ENCODE data around the gene ARHGDIB. TPM values are rescaled to one million over a fixed set of nuclear protein-coding genes. Genes with fewer than 3 reads are reported as not detected.

The ARHGDIB gene
- total and polyA plus RNA-seq, 2 donors: 820 to 1,161 TPM

GRCh38 chr12:14923944-14924343, 37.5 kb downstream of the ARHGDIB start:
- H3K36me3 ChIP-seq (ENCODE audit: control insufficient read depth in 2 of 2, insufficient read depth in 2 of 2, low read length in 1 of 2): peaks cover 7% of the 10 kb centered on the region in 2 donors

GRCh38 chr12:14921218-14921617, 40.2 kb downstream of the ARHGDIB start:
- no peak for DNase-seq (ENCODE audit: low read depth in 6 of 9, low spot score in 9 of 9)
- Histone ChIP-seq H3K4me3 (ENCODE audit: low read length in 2 of 2) (no peak overlapping the region), H3K27me3 (ENCODE audit: control insufficient read depth in 2 of 2, insufficient read depth in 1 of 2, low read length in 1 of 2) (no peaks in the 10 kb centered on the region), H3K36me3 (ENCODE audit: control insufficient read depth in 2 of 2, insufficient read depth in 2 of 2, low read length in 1 of 2) (peaks cover 8% of the 10 kb centered on the region in 2 donors), H3K4me1 (ENCODE audit: control insufficient read depth in 2 of 2, insufficient read depth in 2 of 2, low read length in 2 of 2) (peaks cover 0 to 14% of the 10 kb centered on the region in 2 donors), H3K9me3 (ENCODE audit: control insufficient read depth in 2 of 2, insufficient read depth in 1 of 2, low read length in 1 of 2) (no peaks in the 10 kb centered on the region), H3K27ac (ENCODE audit: low read depth in 1 of 2, low read length in 1 of 2) (peak overlapping the region; percentile 43 to 58)
- WGBS: 94% methylated on average over 2 of the region's 2 CpGs

More at GRCh38 chr12:14923944-14924343, 37.5 kb downstream of the ARHGDIB start:
- H3K27me3 ChIP-seq (ENCODE audit: control insufficient read depth in 2 of 2, insufficient read depth in 1 of 2, low read length in 1 of 2): no peaks in the 10 kb centered on the region
- no peak for DNase-seq (ENCODE audit: low read depth in 6 of 9, low spot score in 9 of 9)
- no peak overlapping the region for H3K27ac ChIP-seq (ENCODE audit: low read depth in 1 of 2, low read length in 1 of 2)
- 98% methylated on average over 2 of the region's 2 CpGs for WGBS
- no peak overlapping the region for H3K4me3 ChIP-seq (ENCODE audit: low read length in 2 of 2)
- H3K9me3 ChIP-seq (ENCODE audit: control insufficient read depth in 2 of 2, insufficient read depth in 1 of 2, low read length in 1 of 2): no peaks in the 10 kb centered on the region
- H3K4me1 ChIP-seq (ENCODE audit: control insufficient read depth in 2 of 2, insufficient read depth in 2 of 2, low read length in 2 of 2): peaks cover 0 to 14% of the 10 kb centered on the region in 2 donors

- peaks cover 0 to 14% of the 10 kb centered on the region in 2 donors for H3K4me1 ChIP-seq (ENCODE audit: control insufficient read depth in 2 of 2, insufficient read depth in 2 of 2, low read length in 2 of 2)
- no peak overlapping the region for H3K4me3 ChIP-seq (ENCODE audit: low read length in 2 of 2)
- H3K27me3 ChIP-seq (ENCODE audit: control insufficient read depth in 2 of 2, insufficient read depth in 1 of 2, low read length in 1 of 2): no peaks in the 10 kb centered on the region
- H3K27ac ChIP-seq (ENCODE audit: low read depth in 1 of 2, low read length in 1 of 2): peak overlapping the region; percentile 43 to 58
- H3K36me3 ChIP-seq (ENCODE audit: control insufficient read depth in 2 of 2, insufficient read depth in 2 of 2, low read length in 1 of 2): peaks cover 8 to 13% of the 10 kb centered on the region in 2 donors
- WGBS: 56% methylated on average over 7 of the region's 7 CpGs
- no peaks in the 10 kb centered on the region for H3K9me3 ChIP-seq (ENCODE audit: control insufficient read depth in 2 of 2, insufficient read depth in 1 of 2, low read length in 1 of 2)
- peak in 2 of 9 donors; percentile 15 to 41 for DNase-seq (ENCODE audit: low read depth in 6 of 9, low spot score in 9 of 9)
Observed at GRCh38 chr12:14920475-14921126, 40.8 kb downstream of the ARHGDIB start.

- H3K4me1 ChIP-seq (ENCODE audit: control insufficient read depth in 2 of 2, insufficient read depth in 2 of 2, low read length in 2 of 2): peaks cover 0 to 14% of the 10 kb centered on the region in 2 donors
- H3K4me3 ChIP-seq (ENCODE audit: low read length in 2 of 2): no peak overlapping the region
- H3K27ac ChIP-seq (ENCODE audit: low read depth in 1 of 2, low read length in 1 of 2): no peak overlapping the region
- no peaks in the 10 kb centered on the region for H3K27me3 ChIP-seq (ENCODE audit: control insufficient read depth in 2 of 2, insufficient read depth in 1 of 2, low read length in 1 of 2)
- H3K9me3 ChIP-seq (ENCODE audit: control insufficient read depth in 2 of 2, insufficient read depth in 1 of 2, low read length in 1 of 2): no peaks in the 10 kb centered on the region
- DNase-seq (ENCODE audit: low read depth in 6 of 9, low spot score in 9 of 9): no peak
- H3K36me3 ChIP-seq (ENCODE audit: control insufficient read depth in 2 of 2, insufficient read depth in 2 of 2, low read length in 1 of 2): peaks cover 11 to 13% of the 10 kb centered on the region in 2 donors
Observed at GRCh38 chr12:14919455-14919854, 41.9 kb downstream of the ARHGDIB start.

GRCh38 chr12:14915736-14916135, 45.7 kb downstream of the ARHGDIB start:
- no peak overlapping the region for H3K4me3 ChIP-seq (ENCODE audit: low read length in 2 of 2)
- DNase-seq (ENCODE audit: low read depth in 6 of 9, low spot score in 9 of 9): no peak
- peaks cover 0 to 20% of the 10 kb centered on the region in 2 donors for H3K4me1 ChIP-seq (ENCODE audit: control insufficient read depth in 2 of 2, insufficient read depth in 2 of 2, low read length in 2 of 2)
- 46% methylated on average over 2 of the region's 2 CpGs for WGBS
- H3K9me3 ChIP-seq (ENCODE audit: control insufficient read depth in 2 of 2, insufficient read depth in 1 of 2, low read length in 1 of 2): no peaks in the 10 kb centered on the region
- no peaks in the 10 kb centered on the region for H3K27me3 ChIP-seq (ENCODE audit: control insufficient read depth in 2 of 2, insufficient read depth in 1 of 2, low read length in 1 of 2)
- H3K36me3 ChIP-seq (ENCODE audit: control insufficient read depth in 2 of 2, insufficient read depth in 2 of 2, low read length in 1 of 2): peaks cover 22 to 23% of the 10 kb centered on the region in 2 donors
- H3K27ac ChIP-seq (ENCODE audit: low read depth in 1 of 2, low read length in 1 of 2): no peak overlapping the region

DNA sequence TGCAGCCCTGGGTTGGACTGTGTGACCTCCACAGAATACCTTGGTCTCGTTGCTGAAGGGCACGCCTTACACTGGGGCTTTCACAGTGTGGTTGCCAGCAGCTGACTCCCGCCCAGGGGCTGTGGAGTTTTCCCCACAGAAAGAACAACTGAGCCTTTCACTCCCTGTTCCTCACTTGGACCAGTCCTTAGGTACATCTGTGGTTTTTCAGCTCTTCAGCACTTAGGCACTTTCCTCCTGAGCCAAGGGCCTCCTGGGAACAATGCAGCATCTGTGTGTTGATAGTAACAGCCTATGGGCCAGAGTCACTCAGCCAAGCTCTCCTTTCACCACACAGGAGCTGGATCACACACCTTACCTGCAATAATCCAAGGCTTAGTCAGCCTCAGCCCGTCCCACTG, 48.0 kb downstream of the ARHGDIB start:
- peak overlapping the region in 1 of 2 donors; percentile 50 for H3K27ac ChIP-seq (ENCODE audit: low read depth in 1 of 2, low read length in 1 of 2)
- 96% methylated on average over 4 of the region's 4 CpGs for WGBS

GRCh38 chr12:14911131-14911530, 50.3 kb downstream of the ARHGDIB start:
- 71% methylated on average over 2 of the region's 2 CpGs for WGBS
- DNase-seq (ENCODE audit: low read depth in 6 of 9, low spot score in 9 of 9): no peak
- no peaks in the 10 kb centered on the region for H3K9me3 ChIP-seq (ENCODE audit: control insufficient read depth in 2 of 2, insufficient read depth in 1 of 2, low read length in 1 of 2)
- no peaks in the 10 kb centered on the region for H3K27me3 ChIP-seq (ENCODE audit: control insufficient read depth in 2 of 2, insufficient read depth in 1 of 2, low read length in 1 of 2)
- no peak overlapping the region for H3K4me3 ChIP-seq (ENCODE audit: low read length in 2 of 2)
- H3K36me3 ChIP-seq (ENCODE audit: control insufficient read depth in 2 of 2, insufficient read depth in 2 of 2, low read length in 1 of 2): peaks cover 13 to 15% of the 10 kb centered on the region in 2 donors
- no peak overlapping the region for H3K27ac ChIP-seq (ENCODE audit: low read depth in 1 of 2, low read length in 1 of 2)
- peaks cover 0 to 12% of the 10 kb centered on the region in 2 donors for H3K4me1 ChIP-seq (ENCODE audit: control insufficient read depth in 2 of 2, insufficient read depth in 2 of 2, low read length in 2 of 2)

More for the DNA sequence above, 48.0 kb downstream of the ARHGDIB start:
- Histone ChIP-seq H3K4me1 (ENCODE audit: control insufficient read depth in 2 of 2, insufficient read depth in 2 of 2, low read length in 2 of 2) (peaks cover 0 to 12% of the 10 kb centered on the region in 2 donors), H3K36me3 (ENCODE audit: control insufficient read depth in 2 of 2, insufficient read depth in 2 of 2, low read length in 1 of 2) (peaks cover 16 to 19% of the 10 kb centered on the region in 2 donors), H3K9me3 (ENCODE audit: control insufficient read depth in 2 of 2, insufficient read depth in 1 of 2, low read length in 1 of 2) (no peaks in the 10 kb centered on the region), H3K27me3 (ENCODE audit: control insufficient read depth in 2 of 2, insufficient read depth in 1 of 2, low read length in 1 of 2) (no peaks in the 10 kb centered on the region), H3K4me3 (ENCODE audit: low read length in 2 of 2) (no peak overlapping the region)
- DNase-seq (ENCODE audit: low read depth in 6 of 9, low spot score in 9 of 9): no peak

- no peak for DNase-seq (ENCODE audit: low read depth in 6 of 9, low spot score in 9 of 9)
- Histone ChIP-seq H3K4me3 (ENCODE audit: low read length in 2 of 2) (no peak overlapping the region), H3K27me3 (ENCODE audit: control insufficient read depth in 2 of 2, insufficient read depth in 1 of 2, low read length in 1 of 2) (no peaks in the 10 kb centered on the region), H3K36me3 (ENCODE audit: control insufficient read depth in 2 of 2, insufficient read depth in 2 of 2, low read length in 1 of 2) (peaks cover 9 to 15% of the 10 kb centered on the region in 2 donors), H3K4me1 (ENCODE audit: control insufficient read depth in 2 of 2, insufficient read depth in 2 of 2, low read length in 2 of 2) (peaks cover 0 to 12% of the 10 kb centered on the region in 2 donors), H3K27ac (ENCODE audit: low read depth in 1 of 2, low read length in 1 of 2) (no peak overlapping the region), H3K9me3 (ENCODE audit: control insufficient read depth in 2 of 2, insufficient read depth in 1 of 2, low read length in 1 of 2) (no peaks in the 10 kb centered on the region)
- WGBS: 94% methylated on average over 5 of the region's 5 CpGs
Observed at GRCh38 chr12:14910090-14910915, 51.1 kb downstream of the ARHGDIB start.

DNA sequence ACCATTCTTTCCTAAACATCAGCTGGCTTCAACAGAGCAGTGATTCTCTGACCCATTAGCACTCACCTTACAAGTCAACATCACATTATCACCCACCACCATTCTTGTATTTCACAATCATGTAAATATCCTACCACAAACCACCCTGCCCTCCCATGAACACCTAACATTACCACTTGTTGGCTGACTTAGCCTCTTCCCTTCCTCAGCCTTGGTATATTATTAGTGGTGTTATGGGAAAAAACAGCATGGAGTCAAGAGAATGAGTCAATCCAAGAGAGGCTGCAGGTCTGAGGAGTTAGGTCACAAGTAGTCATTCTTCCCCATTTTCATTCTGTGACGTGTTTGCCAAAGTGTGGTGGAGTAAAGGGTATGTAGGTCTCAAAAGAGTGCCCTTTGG, 53.4 kb downstream of the ARHGDIB start:
- Histone ChIP-seq H3K4me3 (ENCODE audit: low read length in 2 of 2) (no peak overlapping the region), H3K4me1 (ENCODE audit: control insufficient read depth in 2 of 2, insufficient read depth in 2 of 2, low read length in 2 of 2) (peaks cover 0 to 1% of the 10 kb centered on the region in 2 donors), H3K27ac (ENCODE audit: low read depth in 1 of 2, low read length in 1 of 2) (no peak overlapping the region), H3K9me3 (ENCODE audit: control insufficient read depth in 2 of 2, insufficient read depth in 1 of 2, low read length in 1 of 2) (no peaks in the 10 kb centered on the region), H3K36me3 (ENCODE audit: control insufficient read depth in 2 of 2, insufficient read depth in 2 of 2, low read length in 1 of 2) (no peaks in the 10 kb centered on the region), H3K27me3 (ENCODE audit: control insufficient read depth in 2 of 2, insufficient read depth in 1 of 2, low read length in 1 of 2) (no peaks in the 10 kb centered on the region)
- 98% methylated on average over 1 of the region's 1 CpG for WGBS
- no peak for DNase-seq (ENCODE audit: low read depth in 6 of 9, low spot score in 9 of 9)

Data from thymus (tissue), 11 donors.